ENCODE measurements around the gene PWWP2B. TPM values are rescaled to one million over a fixed set of nuclear protein-coding genes. Genes with fewer than 3 reads are reported as not detected.
"Not testable (repeated sequence)": the region's sequence is repeated elsewhere in the genome, so short reads cannot be mapped to it uniquely, and the experiment has no call there.

Gene PWWP2B
- total RNA-seq, 1 experiment from 2014 or later, result 10.0 TPM

- CTCF ChIA-PET, result interaction anchor here (0.7 to 2.7 kb wide), 2 partner anchors 59 to 68 kb away, joined by 3 to 9 read pairs; no protein-coding TSS in a partner anchor
- Mint-ChIP-seq H3K27me3 (ENCODE audit: insufficient read depth, unreplicated experiment) (no peaks in the 10 kb centered on the region), H3K27ac (ENCODE audit: low read depth, unreplicated experiment) (peak overlapping the region; percentile 63), H3K4me3 (ENCODE audit: unreplicated experiment) (no peak overlapping the region), H3K4me1 (ENCODE audit: insufficient read depth, unreplicated experiment) (no peaks in the 10 kb centered on the region), H3K9me3 (ENCODE audit: unreplicated experiment) (no peaks in the 10 kb centered on the region), H3K36me3 (ENCODE audit: insufficient read depth, unreplicated experiment) (no peaks in the 10 kb centered on the region)
- intact Hi-C loops (cut with micrococcal nuclease), result loop anchor here (5.0 kb wide), 1 partner anchor 252 kb away; no protein-coding TSS in a partner anchor
- POLR2A ChIA-PET, result no interaction called here
- no peak for DNase-seq (ENCODE audit: unreplicated experiment)
- no peak for TF ChIP-seq CTCF (IDR thresholded peaks at IDR 0.05; ENCODE audit: unreplicated experiment)
- no TSS peak for BruUV-seq (replicated peaks)
Observed at GRCh38 chr10:132385389-132385667, 11.7 kb upstream of the PWWP2B start.

GRCh38 chr10:132385721-132386418 lies 11.1 kb upstream of the PWWP2B start:
- Mint-ChIP-seq H3K27me3 (ENCODE audit: insufficient read depth, unreplicated experiment) (no peaks in the 10 kb centered on the region), H3K27ac (ENCODE audit: low read depth, unreplicated experiment) (peak overlapping the region; percentile 63), H3K4me3 (ENCODE audit: unreplicated experiment) (no peak overlapping the region), H3K4me1 (ENCODE audit: insufficient read depth, unreplicated experiment) (no peaks in the 10 kb centered on the region), H3K9me3 (ENCODE audit: unreplicated experiment) (no peaks in the 10 kb centered on the region), H3K36me3 (ENCODE audit: insufficient read depth, unreplicated experiment) (no peaks in the 10 kb centered on the region)
- DNase-seq (ENCODE audit: unreplicated experiment), result no peak
- CTCF ChIA-PET, result interaction anchor here (2.7 kb wide), 1 partner anchor 68 kb away, joined by 9 read pairs; no protein-coding TSS in a partner anchor
- no peak for TF ChIP-seq CTCF (IDR thresholded peaks at IDR 0.05; ENCODE audit: unreplicated experiment)
- intact Hi-C loops (cut with micrococcal nuclease), result loop anchor here (5.0 kb wide), 1 partner anchor 251 kb away; no protein-coding TSS in a partner anchor
- POLR2A ChIA-PET, result no interaction called here
- BruUV-seq (replicated peaks), result no TSS peak

- H3K4me3 Mint-ChIP-seq (ENCODE audit: unreplicated experiment), result no peak overlapping the region
- ChIA-PET POLR2A (no interaction called here), CTCF (interaction anchor here (0.6 kb wide), 1 partner anchor 152 kb away, joined by 5 read pairs; no protein-coding TSS in a partner anchor)
- BruUV-seq (replicated peaks), result no TSS peak
- no peaks in the 10 kb centered on the region for H3K4me1 Mint-ChIP-seq (ENCODE audit: insufficient read depth, unreplicated experiment)
- intact Hi-C loops (cut with micrococcal nuclease), result loop anchor here (5.0 kb wide), 1 partner anchor 251 kb away; no protein-coding TSS in a partner anchor
- no peaks in the 10 kb centered on the region for H3K27me3 Mint-ChIP-seq (ENCODE audit: insufficient read depth, unreplicated experiment)
- no peak for DNase-seq (ENCODE audit: unreplicated experiment)
- no peaks in the 10 kb centered on the region for H3K36me3 Mint-ChIP-seq (ENCODE audit: insufficient read depth, unreplicated experiment)
- no peak overlapping the region for H3K27ac Mint-ChIP-seq (ENCODE audit: low read depth, unreplicated experiment)
- no peak for TF ChIP-seq CTCF (IDR thresholded peaks at IDR 0.05; ENCODE audit: unreplicated experiment)
- no peaks in the 10 kb centered on the region for H3K9me3 Mint-ChIP-seq (ENCODE audit: unreplicated experiment)
Observed at GRCh38 chr10:132386419-132386831, 10.6 kb upstream of the PWWP2B start.

- CTCF ChIA-PET, result interaction anchor here (0.6 to 1.0 kb wide), 2 partner anchors 65 to 151 kb away, joined by 5 to 8 read pairs; no protein-coding TSS in a partner anchor
- H3K36me3 Mint-ChIP-seq (ENCODE audit: insufficient read depth, unreplicated experiment); H3K4me3 Mint-ChIP-seq (ENCODE audit: unreplicated experiment); H3K9me3 Mint-ChIP-seq (ENCODE audit: unreplicated experiment); H3K27ac Mint-ChIP-seq (ENCODE audit: low read depth, unreplicated experiment); BruUV-seq (replicated peaks); H3K4me1 Mint-ChIP-seq (ENCODE audit: insufficient read depth, unreplicated experiment); POLR2A ChIA-PET; DNase-seq (ENCODE audit: unreplicated experiment); H3K27me3 Mint-ChIP-seq (ENCODE audit: insufficient read depth, unreplicated experiment): not testable (repeated sequence)
- intact Hi-C loops (cut with micrococcal nuclease), result loop anchor here (5.0 kb wide), 1 partner anchor 250 kb away; no protein-coding TSS in a partner anchor
Observed at GRCh38 chr10:132386896-132387295, 10.1 kb upstream of the PWWP2B start.

All from MCF 10A (cell line).